HepG2 (cell line): Measurements from ENCODE around the gene HNRNPA1L2. TPM values are rescaled to one million over a fixed set of nuclear protein-coding genes. Genes with fewer than 3 reads are reported as not detected.
"Not testable (repeated sequence)": the region's sequence is repeated elsewhere in the genome, so short reads cannot be mapped to it uniquely, and the experiment has no call there.

ENCODE experiments used
- ATAC-seq: fragments of 200-7000 bp; cut with Tn5 transposase; 3 replicates; pipeline ENCODE4 v1.9.1; 2020; ENCODE audit warnings: mild to moderate bottlenecking, moderate library complexity
- BruUV-seq: library from RNA; stranded (reverse); fragments of 400-500 nt; replicated peaks from 2 replicates; lab custom pipeline; 2021; lab: Mats Ljungman, UMichigan
- CTCF ChIA-PET: fragments of 300-600 bp; formaldehyde crosslinking; extraction: SDS; loops from one replicate; lab custom pipeline; 2021; ENCODE audit warnings: low total read pairs, inconsistent platforms, low intra/inter-chr PET ratio; lab: Yijun Ruan, JAX
- POLR2A ChIA-PET: fragments of 350-600 bp; sonication (Branson Sonifier 250); formaldehyde crosslinking; loops from one replicate; lab custom pipeline; 2020; ENCODE audit warnings: antibody characterized with exemption, inconsistent platforms; lab: Yijun Ruan, JAX
- DNase-seq: peaks from one replicate; pipeline ENCODE4 v3.0.0-alpha.2; 2015; ENCODE audit warnings: low spot score
- FAIRE-seq: peaks from 3 replicates; lab custom pipeline; 2011; peaks lifted over from hg19 to GRCh38; lab: Jason Lieb, UNC
- H2AFZ ChIP-seq: one replicate; pipeline ENCODE4 v1.6.1; 2011; ENCODE audit warnings: low read length, inconsistent platforms
- H3K27ac ChIP-seq: fragments of 300-600 bp; 3 replicates; pipeline ENCODE4 v1.8.0; 2011; ENCODE audit warnings: mixed run types, mild to moderate bottlenecking, mixed read lengths, low read length, inconsistent platforms; ENCODE audit not compliant: insufficient read depth; ENCODE audit errors: extremely low read length
- H3K27me3 ChIP-seq, 2 experiments: fragments of 200-600 bp in 1 of 2; 2 replicates in 1 of 2; 3 replicates in 1 of 2; pipeline versions ENCODE4 v1.6.0 to v1.8.0; 2011; ENCODE audit warnings: low read length in 2 of 2, mild to moderate bottlenecking in 2 of 2, moderate library complexity in 2 of 2, inconsistent platforms in 1 of 2; ENCODE audit not compliant: insufficient read depth in 2 of 2, control insufficient read depth in 1 of 2
- H3K36me3 ChIP-seq, 2 experiments: fragments of 200-600 bp in 1 of 2; replicated peaks in 1 of 2; 2 replicates in 1 of 2; 3 replicates in 1 of 2; pipeline versions ENCODE4 v1.5.1 to v1.8.0; 2011; ENCODE audit warnings: low read length in 2 of 2, inconsistent platforms in 1 of 2; ENCODE audit not compliant: insufficient read depth in 2 of 2, control insufficient read depth in 1 of 2
- H3K4me1 ChIP-seq: 2 replicates; pipeline ENCODE4 v1.5.1; 2012; ENCODE audit warnings: low read length, inconsistent platforms; ENCODE audit not compliant: insufficient read depth
- H3K4me2 ChIP-seq: 2 replicates; pipeline ENCODE4 v1.6.0; 2011; ENCODE audit warnings: low read depth, low read length, inconsistent platforms
- H3K4me3 ChIP-seq, 3 experiments: fragments of 200-600 bp in 1 of 3; sonication (generic), shearing (Covaris generic) in 1 of 3; replicated peaks in 1 of 3; 2 replicates each; pipeline ENCODE4 v1.5.1; 2011 to 2016; ENCODE audit warnings: low read length in 3 of 3, inconsistent platforms in 2 of 3, low read depth in 2 of 3, mild to moderate bottlenecking in 2 of 3, control low read depth in 1 of 3, mixed read lengths in 1 of 3; ENCODE audit not compliant: insufficient read depth in 1 of 3
- H3K79me2 ChIP-seq: one replicate; pipeline ENCODE4 v1.6.1; 2011; ENCODE audit warnings: low read length, inconsistent platforms; ENCODE audit not compliant: insufficient read depth
- H3K9ac ChIP-seq: 2 replicates; pipeline ENCODE4 v1.6.0; 2011; ENCODE audit warnings: mild to moderate bottlenecking, low read depth, low read length, inconsistent platforms; ENCODE audit not compliant: insufficient read depth
- H3K9me3 ChIP-seq: 2 replicates; pipeline ENCODE4 v1.5.1; 2012; ENCODE audit warnings: mild to moderate bottlenecking, low read length
- H4K20me1 ChIP-seq: 2 replicates; pipeline ENCODE4 v1.6.0; 2011; ENCODE audit warnings: inconsistent platforms, mild to moderate bottlenecking, low read length, moderate library complexity; ENCODE audit not compliant: insufficient read depth
- AFF4 ChIP-seq: sonication (generic); formaldehyde crosslinking; IDR thresholded peaks from 2 replicates; pipeline ENCODE4 v1.4.0; 2020; ENCODE audit warnings: missing genetic modification reagents
- ERF ChIP-seq: IDR thresholded peaks from 2 replicates; pipeline ENCODE4 v1.6.1; 2018; ENCODE audit warnings: missing biosample characterization, missing genetic modification reagents
- HCFC1 ChIP-seq: fragments of 150-350 bp; IDR thresholded peaks from 2 replicates; pipeline ENCODE4 v1.6.1; 2014; ENCODE audit warnings: low read depth, low read length
- HDAC6 ChIP-seq: fragments of 200-600 bp; sonication (generic); IDR thresholded peaks from 2 replicates; pipeline ENCODE4 v1.7.0; 2017; ENCODE audit warnings: mild to moderate bottlenecking, antibody characterized with exemption, low read length, low read depth
- NFYB ChIP-seq: sonication (generic); formaldehyde crosslinking; IDR thresholded peaks from 2 replicates; pipeline ENCODE4 v1.4.0; 2020; ENCODE audit warnings: missing genetic modification reagents
- NFYC ChIP-seq: IDR thresholded peaks from 2 replicates; pipeline ENCODE4 v1.6.1; 2016; ENCODE audit warnings: missing genetic modification reagents, missing compliant biosample characterization
- PRDM15 ChIP-seq: sonication (generic); formaldehyde crosslinking; IDR thresholded peaks from 2 replicates; pipeline ENCODE4 v1.4.0; 2020; ENCODE audit warnings: missing genetic modification reagents
- TCF7L2 ChIP-seq: IDR thresholded peaks from 2 replicates; pipeline ENCODE4 v1.6.1; 2011; ENCODE audit warnings: mild to moderate bottlenecking, low read depth, low read length, moderate library complexity
- YEATS2 ChIP-seq: sonication (generic); formaldehyde crosslinking; IDR thresholded peaks from 2 replicates; pipeline ENCODE4 v1.4.0; 2020; ENCODE audit warnings: missing genetic modification reagents, borderline replicate concordance
- ZNF556 ChIP-seq: sonication (generic); formaldehyde crosslinking; IDR thresholded peaks from 2 replicates; pipeline ENCODE4 v1.4.0; 2020; ENCODE audit warnings: mild to moderate bottlenecking, missing genetic modification reagents, borderline replicate concordance
- WGBS: methylation state at CpG from one replicate; pipeline ENCODE4 v1.1.6; 2017; ENCODE audit warnings: low lambda C conversion rate; 5-methylcytosine and 5-hydroxymethylcytosine counted together
- in situ Hi-C: cut with HindIII; loops from 2 replicates; pipeline ENCODE4 v1.10.0; 2017; ENCODE audit warnings: low pct_unique_long_range_greater_than_20kb; ENCODE audit not compliant: extremely low pct_ligation_motif_present
- intact Hi-C: fragments of 100-400 bp; cut with micrococcal nuclease; formaldehyde crosslinking; loops from one replicate; pipeline ENCODE4 v1.10.0; 2022; ENCODE audit not compliant: unreplicated experiment
- polyA plus RNA-seq, 8 experiments: library from polyadenylated mRNA; depleted of rRNA in 3 of 8; stranded (reverse) in 7 of 8; unstranded in 1 of 8; fragments of >200 nt; fragmentation: Illumina TruSeq in 4 of 8; extraction: Trizol in 4 of 8; gene quantifications; 2 replicates each; pipeline versions ENCODE4 v1.2.1 to v1.2.3, GENCODE V29; 2011 to 2016; ENCODE audit warnings: low read depth in 4 of 8, missing spikeins in 1 of 8, mixed read lengths in 1 of 8; ENCODE audit not compliant: insufficient read depth in 1 of 8
- total RNA-seq, 5 experiments: library from RNA; depleted of rRNA; stranded (reverse); fragments of >200 nt; fragmentation: Illumina TruSeq; extraction: Trizol; gene quantifications; 2 replicates each; pipeline ENCODE4 v1.2.3, GENCODE V29; 2016; ENCODE audit warnings: low read depth in 1 of 5

Gene HNRNPA1L2
- total and polyA plus RNA-seq, 2 of the 13 experiments (the other 11 are each of a cell fraction or from before 2014, with no cell fraction given), result 3.6 to 7.1 TPM

- TF ChIP-seq PRDM15 (CRISPR knock-in tag) (no peak), AFF4 (no peak), TCF7L2 (no peak), HDAC6 (no peak), NFYC (CRISPR knock-in tag) (no peak), YEATS2 (CRISPR knock-in tag) (no peak), ERF (CRISPR knock-in tag) (no peak), ZNF556 (no peak), NFYB (CRISPR knock-in tag) (no peak), HCFC1 (no peak)
Observed at GRCh38 chr13:52677823-52678222, 35.6 kb downstream of the HNRNPA1L2 start (continued).

- H3K4me3 ChIP-seq, in situ Hi-C loops, BruUV-seq, H3K9me3 ChIP-seq, H4K20me1 ChIP-seq, CTCF ChIA-PET, FAIRE-seq, intact Hi-C loops, H3K4me2 ChIP-seq, H3K27ac ChIP-seq, ATAC-seq, H3K4me1 ChIP-seq, H3K9ac ChIP-seq, H3K79me2 ChIP-seq, H3K27me3 ChIP-seq, H2AFZ ChIP-seq, DNase-seq: not testable (repeated sequence)
- WGBS, result 100% methylated on average over 8 of the region's 9 CpGs
- POLR2A ChIA-PET, result interaction anchor here (1.0 kb wide), 1 partner anchor 33 kb away, joined by 3 read pairs; the partner anchor contains the start of gene SUGT1
- H3K36me3 ChIP-seq, result peaks cover 12 to 33% of the 10 kb centered on the region in 2 experiments
Observed at GRCh38 chr13:52685806-52686205, 43.6 kb downstream of the HNRNPA1L2 start.
